Subcutaneous adipose tissue (tissue), 4 donors: ENCODE measurements around the gene GTF2F2. TPM values are rescaled to one million over a fixed set of nuclear protein-coding genes. Genes with fewer than 3 reads are reported as not detected.

Experiments used
- CTCF ChIP-seq: fragments of 450-650 bp; IDR thresholded peaks from one replicate; pipeline ENCODE4 v1.5.1; 2016; ENCODE audit warnings: low read depth, mild to moderate bottlenecking, control low read depth, antibody characterized with exemption, moderate library complexity
- total RNA-seq, 4 donors: library from RNA; depleted of rRNA; stranded (reverse); fragments of >200 nt; gene quantifications; one replicate each; pipeline ENCODE4 v1.1.0, GENCODE V29; 2016

Gene GTF2F2
- 10 to 100 TPM in 3 of 4 donors, 1 to 10 TPM in 1; 9.0 to 21.5 (median 15.2) TPM for total RNA-seq

- no peak for TF ChIP-seq CTCF
Observed at GRCh38 chr13:45119991-45120864, at the start of gene GTF2F2. TSS of gene GTF2F2 (plus strand) at chr13:45120510. CDS start at chr13:45120656, 146 bp downstream.

GRCh38 chr13:45073809-45074208 lies 46.5 kb upstream of the GTF2F2 start:
- no peak for TF ChIP-seq CTCF

- TF ChIP-seq CTCF, result no peak
Observed at GRCh38 chr13:45074721-45075120, 45.6 kb upstream of the GTF2F2 start.

- TF ChIP-seq CTCF, result no peak
Observed at GRCh38 chr13:45078003-45078402, 42.3 kb upstream of the GTF2F2 start.

GRCh38 chr13:45082964-45083363 lies 37.3 kb upstream of the GTF2F2 start:
- no peak for TF ChIP-seq CTCF

- TF ChIP-seq CTCF, result no peak
Observed at GRCh38 chr13:45084515-45084914, 35.8 kb upstream of the GTF2F2 start.

GRCh38 chr13:45086484-45086883 lies 33.8 kb upstream of the GTF2F2 start:
- no peak for TF ChIP-seq CTCF
